AG09309 (cell line): ENCODE data around the gene UQCC5.

Experiments
- DNase-seq: peaks from one replicate; pipeline ENCODE4 v3.0.0-alpha.2; 2010; ENCODE audit warnings: low read depth
- H3K4me3 ChIP-seq: 2 replicates; pipeline ENCODE4 v1.5.1; 2011; ENCODE audit warnings: mild to moderate bottlenecking, low read depth, low read length, moderate library complexity; ENCODE audit not compliant: control insufficient read depth
- TF ChIP-seq, protein P1 (sequence below): IDR thresholded peaks from 2 replicates; pipeline ENCODE4 v1.5.1; 2011; ENCODE audit warnings: mild to moderate bottlenecking, low read depth, low read length, inconsistent platforms; ENCODE audit not compliant: insufficient read depth, control insufficient read depth; ENCODE audit errors: missing control alignments

UQCC5 gene

DNA sequence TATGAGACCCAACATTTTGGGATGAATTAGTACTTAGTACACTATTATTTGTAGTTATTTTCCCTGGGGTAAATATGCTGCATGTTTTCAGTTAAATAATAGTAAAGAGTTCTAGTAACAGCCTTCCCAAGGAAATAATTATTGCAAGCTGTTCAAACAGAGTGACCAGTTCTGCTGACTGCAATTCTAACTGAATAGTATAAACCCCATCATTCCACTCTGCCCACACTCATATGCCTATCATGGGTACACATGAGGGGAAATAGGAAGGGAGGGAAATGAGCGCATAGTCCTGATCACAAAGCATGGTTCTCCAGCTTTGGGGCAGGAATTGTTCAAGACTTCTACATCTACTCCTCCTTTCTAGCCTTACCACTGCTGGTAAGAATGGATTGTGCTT, 18.7 kb downstream of the UQCC5 start:
- TF ChIP-seq, protein P1, sequence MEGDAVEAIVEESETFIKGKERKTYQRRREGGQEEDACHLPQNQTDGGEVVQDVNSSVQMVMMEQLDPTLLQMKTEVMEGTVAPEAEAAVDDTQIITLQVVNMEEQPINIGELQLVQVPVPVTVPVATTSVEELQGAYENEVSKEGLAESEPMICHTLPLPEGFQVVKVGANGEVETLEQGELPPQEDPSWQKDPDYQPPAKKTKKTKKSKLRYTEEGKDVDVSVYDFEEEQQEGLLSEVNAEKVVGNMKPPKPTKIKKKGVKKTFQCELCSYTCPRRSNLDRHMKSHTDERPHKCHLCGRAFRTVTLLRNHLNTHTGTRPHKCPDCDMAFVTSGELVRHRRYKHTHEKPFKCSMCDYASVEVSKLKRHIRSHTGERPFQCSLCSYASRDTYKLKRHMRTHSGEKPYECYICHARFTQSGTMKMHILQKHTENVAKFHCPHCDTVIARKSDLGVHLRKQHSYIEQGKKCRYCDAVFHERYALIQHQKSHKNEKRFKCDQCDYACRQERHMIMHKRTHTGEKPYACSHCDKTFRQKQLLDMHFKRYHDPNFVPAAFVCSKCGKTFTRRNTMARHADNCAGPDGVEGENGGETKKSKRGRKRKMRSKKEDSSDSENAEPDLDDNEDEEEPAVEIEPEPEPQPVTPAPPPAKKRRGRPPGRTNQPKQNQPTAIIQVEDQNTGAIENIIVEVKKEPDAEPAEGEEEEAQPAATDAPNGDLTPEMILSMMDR = no peak
- no peak for DNase-seq
- no peak overlapping the region for H3K4me3 ChIP-seq

DNA sequence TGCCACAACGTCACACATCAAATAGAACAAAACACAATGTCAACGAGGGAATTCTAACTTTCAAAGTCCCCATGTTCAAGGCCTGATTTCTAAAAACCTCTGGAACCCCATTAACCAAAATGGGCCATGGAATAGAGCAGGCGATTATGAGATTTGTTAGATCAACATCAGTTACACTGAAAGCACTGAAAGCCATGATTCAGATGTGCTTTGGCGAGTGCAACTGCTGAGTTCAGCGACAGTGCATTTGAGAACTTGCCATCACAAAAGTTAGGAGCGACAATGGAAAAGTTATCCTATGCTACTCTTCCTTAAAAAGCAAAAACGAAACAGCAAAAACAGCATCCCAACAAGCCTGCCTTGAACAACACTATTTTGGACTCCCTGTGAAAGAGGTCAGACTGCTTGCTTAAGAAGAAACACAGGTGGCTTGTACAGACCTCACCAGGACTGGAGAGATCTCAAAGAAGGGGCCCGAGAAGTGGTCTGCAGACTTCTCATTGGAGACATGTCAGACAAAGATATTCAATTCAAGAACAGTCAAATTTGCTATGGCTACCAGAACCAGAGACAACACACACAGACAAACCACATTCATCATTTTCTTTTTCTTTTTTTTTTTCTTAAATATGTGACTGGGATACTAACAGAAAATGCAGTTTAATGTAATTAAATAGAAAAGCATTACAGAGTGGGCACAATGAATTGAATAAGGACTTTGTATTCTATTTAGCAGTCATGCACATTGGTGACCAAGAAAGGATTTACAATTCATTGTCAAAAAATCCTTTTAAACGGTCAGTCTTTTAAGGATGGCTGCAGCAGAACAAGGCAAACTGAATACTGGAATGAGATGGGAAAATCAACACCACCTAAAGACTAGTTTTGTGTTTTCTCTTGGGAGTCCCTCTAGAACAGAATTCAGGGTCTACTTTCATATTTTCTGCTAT, 20.9 kb downstream of the UQCC5 start:
- no peak for DNase-seq
- TF ChIP-seq, protein P1 = no peak
- H3K4me3 ChIP-seq = no peak overlapping the region

DNA sequence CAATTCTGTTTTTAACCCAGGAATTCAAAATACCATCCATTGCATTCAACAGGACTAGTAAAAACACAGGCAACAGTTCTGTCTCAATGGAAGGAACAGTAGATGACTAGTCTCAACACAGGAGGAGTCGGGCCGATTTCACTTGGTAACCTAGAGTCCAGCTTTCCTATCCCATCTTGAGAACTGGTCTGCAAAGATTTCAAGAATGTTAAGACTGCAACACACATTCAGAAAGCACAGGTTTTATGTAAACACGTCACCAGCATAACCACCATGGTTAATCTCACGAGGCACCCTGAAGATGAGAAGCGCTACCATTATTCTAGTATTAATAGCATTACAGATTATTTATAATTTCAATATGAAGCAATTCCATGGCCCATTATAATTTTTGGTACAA, 22.0 kb downstream of the UQCC5 start:
- no peak overlapping the region for H3K4me3 ChIP-seq
- no peak for DNase-seq
- TF ChIP-seq, protein P1 = no peak

DNA sequence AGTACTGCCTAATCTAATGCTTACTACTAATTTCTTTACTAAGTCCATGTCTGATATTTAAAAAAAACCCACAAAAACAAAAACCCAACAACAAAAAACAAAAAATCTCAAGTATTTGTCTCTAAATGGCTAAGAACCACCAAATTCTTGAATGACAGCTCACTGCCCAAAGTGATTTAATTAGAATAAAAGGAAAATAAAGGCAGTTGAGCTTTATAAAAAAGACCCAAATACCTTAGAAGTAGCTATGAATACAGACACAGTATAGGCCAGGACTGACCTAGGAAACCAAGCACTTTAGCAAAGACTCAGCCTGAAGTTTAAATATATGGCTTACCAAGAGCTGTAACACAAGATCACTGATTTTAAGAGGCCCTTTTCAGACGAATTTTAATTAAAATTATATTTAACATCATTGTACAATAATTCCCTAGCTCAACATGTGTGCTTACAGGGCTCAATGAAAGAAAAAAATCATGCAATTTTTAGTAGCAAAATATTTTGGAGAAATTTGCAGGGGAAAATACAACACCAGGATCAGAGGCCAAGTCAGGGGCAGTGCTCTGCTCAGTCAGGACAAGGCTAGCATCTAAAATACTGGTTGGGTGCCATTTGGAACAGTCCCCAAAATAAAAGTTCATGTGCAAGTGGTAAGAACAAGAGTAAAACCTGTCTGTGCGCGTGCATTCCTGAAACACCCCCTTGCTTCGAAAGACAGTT, 24.8 kb downstream of the UQCC5 start:
- no peak overlapping the region for H3K4me3 ChIP-seq
- DNase-seq = no peak
- TF ChIP-seq, protein P1 = no peak

DNA sequence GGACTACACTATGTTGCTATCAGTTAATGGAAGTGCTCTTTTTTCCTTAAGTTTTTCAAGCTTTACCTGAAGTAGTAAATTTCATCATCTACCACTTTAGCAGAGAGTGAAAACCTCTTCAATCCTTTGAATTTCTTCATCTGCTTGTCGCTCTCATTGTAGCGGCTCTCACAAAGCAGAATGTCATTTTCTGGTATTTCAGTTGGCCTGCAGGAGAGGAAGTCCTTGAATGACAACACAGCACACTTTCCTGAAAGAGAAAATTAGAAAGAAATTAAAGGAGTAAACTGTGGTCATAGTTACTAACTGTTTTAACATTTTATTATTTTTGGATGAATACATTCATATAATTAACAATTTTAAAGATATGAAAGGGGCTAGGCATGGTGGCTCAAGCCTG, 27.6 kb downstream of the UQCC5 start:
- H3K4me3 ChIP-seq = no peak overlapping the region
- no peak for DNase-seq
- TF ChIP-seq, protein P1 = no peak

DNA sequence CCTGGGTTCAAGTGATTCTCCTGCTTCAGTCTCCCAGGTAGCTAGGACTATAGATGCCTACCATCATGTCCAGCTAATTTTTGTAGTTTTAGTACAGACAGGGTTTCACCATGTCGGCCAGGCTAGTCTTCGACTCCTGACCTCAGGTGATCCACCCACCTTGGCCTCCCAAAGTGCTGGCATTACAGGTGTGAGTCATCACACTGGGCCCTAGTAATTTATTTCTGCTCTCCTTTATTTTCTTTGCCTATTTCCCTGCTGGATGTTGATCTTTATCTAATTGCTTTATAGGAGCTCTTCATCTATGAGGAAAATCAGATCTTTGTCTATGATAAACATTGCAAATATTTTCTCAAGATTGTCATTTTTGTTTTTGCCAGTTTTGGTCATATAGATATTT, 31.7 kb downstream of the UQCC5 start:
- no peak for DNase-seq
- TF ChIP-seq, protein P1 = no peak
- no peak overlapping the region for H3K4me3 ChIP-seq
